HEK293 (cell line): Measurements from ENCODE around the gene RUFY4.

ENCODE experiments used
- BCL11B ChIP-seq: fragments of 450-650 bp; formaldehyde crosslinking; IDR thresholded peaks from 2 replicates; pipeline ENCODE4 v1.5.1; 2016; ENCODE audit warnings: low read depth, missing biosample characterization, missing genetic modification characterization
- ZFP37 ChIP-seq: fragments of 450-650 bp; formaldehyde crosslinking; IDR thresholded peaks from 2 replicates; pipeline ENCODE4 v1.5.1; 2016; ENCODE audit warnings: missing biosample characterization, missing genetic modification characterization
- TF ChIP-seq, protein P1 (sequence below): fragments of 450-650 bp; formaldehyde crosslinking; IDR thresholded peaks from 2 replicates; pipeline ENCODE4 v1.5.1; 2016; ENCODE audit warnings: missing biosample characterization, missing genetic modification characterization
- TF ChIP-seq, protein P2 (sequence below): fragments of 450-650 bp; formaldehyde crosslinking; conservative IDR thresholded peaks from 2 replicates; pipeline ENCODE4 v1.5.1; 2016; ENCODE audit warnings: low read depth, missing biosample characterization, missing genetic modification characterization

DNA sequence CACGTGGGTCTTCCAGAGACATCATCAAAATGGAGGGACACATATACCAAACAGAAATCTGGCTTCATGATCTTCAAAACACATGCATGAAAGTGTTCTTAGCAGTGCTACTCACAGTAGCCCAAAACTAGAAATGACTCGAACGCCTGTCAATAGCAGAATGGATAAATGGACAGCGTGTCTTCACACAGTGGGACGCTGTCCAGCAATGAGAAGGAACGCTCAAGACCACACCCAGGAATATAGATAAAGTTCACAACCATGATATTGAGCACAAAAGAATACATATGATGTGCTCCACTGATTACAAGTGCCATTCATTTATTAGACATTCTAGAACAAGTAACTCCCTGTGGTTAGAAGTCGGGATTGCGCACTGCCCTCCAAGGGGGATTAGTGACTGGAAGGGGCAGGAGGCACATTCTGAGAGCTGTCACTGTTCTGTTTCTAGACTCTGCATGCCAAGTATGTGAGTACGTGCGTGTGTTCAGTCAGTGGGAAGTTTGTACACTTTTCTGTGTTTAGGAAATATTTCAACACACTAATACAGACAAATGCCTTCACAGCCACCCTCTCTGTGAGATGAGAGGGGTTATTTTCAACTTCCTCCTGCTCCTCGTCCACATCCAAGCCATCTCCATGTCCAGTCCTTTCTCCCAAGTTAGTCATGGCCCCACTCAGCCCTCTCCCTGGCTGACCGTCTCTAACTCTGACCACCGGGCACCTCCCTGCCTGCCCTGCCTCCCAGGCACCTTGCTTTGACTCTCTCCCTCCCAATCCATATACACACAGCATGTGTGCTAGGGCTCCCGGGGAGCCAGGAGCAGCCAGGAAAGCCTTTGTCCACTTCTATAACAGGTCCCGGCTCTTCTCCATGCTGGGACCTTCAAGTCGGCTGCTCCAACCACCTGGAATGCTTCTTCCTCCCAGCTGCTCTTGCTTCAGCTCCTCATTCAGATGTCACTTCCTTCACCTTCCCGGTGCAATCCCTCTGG lies 39.4 kb upstream of the RUFY4 start:
- TF ChIP-seq, protein P1, sequence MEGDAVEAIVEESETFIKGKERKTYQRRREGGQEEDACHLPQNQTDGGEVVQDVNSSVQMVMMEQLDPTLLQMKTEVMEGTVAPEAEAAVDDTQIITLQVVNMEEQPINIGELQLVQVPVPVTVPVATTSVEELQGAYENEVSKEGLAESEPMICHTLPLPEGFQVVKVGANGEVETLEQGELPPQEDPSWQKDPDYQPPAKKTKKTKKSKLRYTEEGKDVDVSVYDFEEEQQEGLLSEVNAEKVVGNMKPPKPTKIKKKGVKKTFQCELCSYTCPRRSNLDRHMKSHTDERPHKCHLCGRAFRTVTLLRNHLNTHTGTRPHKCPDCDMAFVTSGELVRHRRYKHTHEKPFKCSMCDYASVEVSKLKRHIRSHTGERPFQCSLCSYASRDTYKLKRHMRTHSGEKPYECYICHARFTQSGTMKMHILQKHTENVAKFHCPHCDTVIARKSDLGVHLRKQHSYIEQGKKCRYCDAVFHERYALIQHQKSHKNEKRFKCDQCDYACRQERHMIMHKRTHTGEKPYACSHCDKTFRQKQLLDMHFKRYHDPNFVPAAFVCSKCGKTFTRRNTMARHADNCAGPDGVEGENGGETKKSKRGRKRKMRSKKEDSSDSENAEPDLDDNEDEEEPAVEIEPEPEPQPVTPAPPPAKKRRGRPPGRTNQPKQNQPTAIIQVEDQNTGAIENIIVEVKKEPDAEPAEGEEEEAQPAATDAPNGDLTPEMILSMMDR: no peak
- no peak for TF ChIP-seq BCL11B (tag by site-specific recombination)
- no peak for TF ChIP-seq ZFP37 (tag by site-specific recombination)
- TF ChIP-seq, protein P2, sequence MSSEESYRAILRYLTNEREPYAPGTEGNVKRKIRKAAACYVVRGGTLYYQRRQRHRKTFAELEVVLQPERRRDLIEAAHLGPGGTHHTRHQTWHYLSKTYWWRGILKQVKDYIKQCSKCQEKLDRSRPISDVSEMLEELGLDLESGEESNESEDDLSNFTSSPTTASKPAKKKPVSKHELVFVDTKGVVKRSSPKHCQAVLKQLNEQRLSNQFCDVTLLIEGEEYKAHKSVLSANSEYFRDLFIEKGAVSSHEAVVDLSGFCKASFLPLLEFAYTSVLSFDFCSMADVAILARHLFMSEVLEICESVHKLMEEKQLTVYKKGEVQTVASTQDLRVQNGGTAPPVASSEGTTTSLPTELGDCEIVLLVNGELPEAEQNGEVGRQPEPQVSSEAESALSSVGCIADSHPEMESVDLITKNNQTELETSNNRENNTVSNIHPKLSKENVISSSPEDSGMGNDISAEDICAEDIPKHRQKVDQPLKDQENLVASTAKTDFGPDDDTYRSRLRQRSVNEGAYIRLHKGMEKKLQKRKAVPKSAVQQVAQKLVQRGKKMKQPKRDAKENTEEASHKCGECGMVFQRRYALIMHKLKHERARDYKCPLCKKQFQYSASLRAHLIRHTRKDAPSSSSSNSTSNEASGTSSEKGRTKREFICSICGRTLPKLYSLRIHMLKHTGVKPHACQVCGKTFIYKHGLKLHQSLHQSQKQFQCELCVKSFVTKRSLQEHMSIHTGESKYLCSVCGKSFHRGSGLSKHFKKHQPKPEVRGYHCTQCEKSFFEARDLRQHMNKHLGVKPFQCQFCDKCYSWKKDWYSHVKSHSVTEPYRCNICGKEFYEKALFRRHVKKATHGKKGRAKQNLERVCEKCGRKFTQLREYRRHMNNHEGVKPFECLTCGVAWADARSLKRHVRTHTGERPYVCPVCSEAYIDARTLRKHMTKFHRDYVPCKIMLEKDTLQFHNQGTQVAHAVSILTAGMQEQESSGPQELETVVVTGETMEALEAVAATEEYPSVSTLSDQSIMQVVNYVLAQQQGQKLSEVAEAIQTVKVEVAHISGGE (tag by site-specific recombination): no peak
